ENCODE results near the gene ZCCHC14. TPM values are rescaled to one million over a fixed set of nuclear protein-coding genes. Genes with fewer than 3 reads are reported as not detected.

Gene ZCCHC14
- total RNA-seq: 10 to 100 TPM; 18.9 to 54.4 TPM

DNA sequence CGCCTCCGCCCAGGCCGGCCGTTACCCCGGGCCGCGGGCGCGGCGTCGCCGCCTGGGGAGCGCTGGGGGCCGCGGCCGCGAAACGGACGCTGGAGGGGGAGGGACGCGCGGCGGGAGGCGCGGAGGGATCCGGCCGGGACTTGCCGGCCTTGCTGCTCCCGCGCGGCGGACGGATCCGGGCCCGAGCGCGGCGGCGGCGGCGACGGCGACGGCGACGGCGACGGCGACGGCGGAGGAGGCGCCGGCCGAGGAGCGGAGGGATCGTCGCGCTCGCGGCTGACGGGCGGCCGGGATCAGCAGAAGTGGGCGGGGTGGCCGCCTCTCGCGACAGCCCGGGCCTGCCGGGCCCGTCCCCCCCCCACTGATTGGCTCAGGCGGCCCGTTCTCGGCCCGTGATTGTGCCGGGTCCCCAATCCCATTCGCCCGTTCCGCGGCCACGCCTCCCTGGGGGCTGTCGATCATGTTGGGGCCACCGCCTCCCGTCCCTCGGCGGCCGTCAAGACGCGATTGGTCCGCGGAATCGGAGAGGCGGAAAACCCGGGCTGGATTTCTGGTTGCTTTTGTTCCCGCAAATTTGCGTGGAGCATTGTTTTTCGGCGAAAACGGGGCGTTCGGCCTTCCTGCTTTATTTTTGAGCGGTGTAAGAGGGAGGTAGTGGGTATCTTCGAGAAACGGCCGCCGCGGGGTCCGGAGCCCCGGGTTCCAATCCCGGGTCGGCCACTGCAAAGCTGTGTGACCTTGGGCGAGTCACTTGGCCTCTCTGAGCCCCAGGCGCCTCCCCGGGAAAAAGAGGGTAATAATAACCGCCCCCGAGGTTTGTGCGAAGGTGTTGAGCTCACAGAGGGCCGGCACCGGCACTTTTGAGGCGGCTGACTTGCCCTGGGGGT, at the start of gene ZCCHC14:
TSS of gene ZCCHC14 (minus strand) at position 304 of the 887 bp plus-strand sequence. CDS start 786 bp downstream, outside the sequence.
- DNase-seq: peak; percentile 99 to 100 (median 99)
- H3K4me1 ChIP-seq: peaks cover 42% of the 10 kb centered on the region
- H3K27me3 ChIP-seq: no peaks in the 10 kb centered on the region
- 0 to 1% methylated on average over 5 to 68 of the region's 119 CpGs for WGBS, 2 donors
- peak within 1 kb of the TSS; percentile 58 to 77 (median 65) for H3K27ac ChIP-seq
- peak; percentile 97 for ATAC-seq
- H3K36me3 ChIP-seq (replicated peaks in 1 of 2; ENCODE audit: insufficient read depth in 1 of 2, low read depth in 2 of 2): no peaks in the 10 kb centered on the region
- peak within 1 kb of the TSS; percentile 18 to 46 for H3K4me3 ChIP-seq
- H3K9me3 ChIP-seq: no peaks in the 10 kb centered on the region
- TF ChIP-seq POLR2A (IDR thresholded peaks at IDR 0.05): peak; percentile 22 to 40 (median 30)
- TF ChIP-seq, protein P1, sequence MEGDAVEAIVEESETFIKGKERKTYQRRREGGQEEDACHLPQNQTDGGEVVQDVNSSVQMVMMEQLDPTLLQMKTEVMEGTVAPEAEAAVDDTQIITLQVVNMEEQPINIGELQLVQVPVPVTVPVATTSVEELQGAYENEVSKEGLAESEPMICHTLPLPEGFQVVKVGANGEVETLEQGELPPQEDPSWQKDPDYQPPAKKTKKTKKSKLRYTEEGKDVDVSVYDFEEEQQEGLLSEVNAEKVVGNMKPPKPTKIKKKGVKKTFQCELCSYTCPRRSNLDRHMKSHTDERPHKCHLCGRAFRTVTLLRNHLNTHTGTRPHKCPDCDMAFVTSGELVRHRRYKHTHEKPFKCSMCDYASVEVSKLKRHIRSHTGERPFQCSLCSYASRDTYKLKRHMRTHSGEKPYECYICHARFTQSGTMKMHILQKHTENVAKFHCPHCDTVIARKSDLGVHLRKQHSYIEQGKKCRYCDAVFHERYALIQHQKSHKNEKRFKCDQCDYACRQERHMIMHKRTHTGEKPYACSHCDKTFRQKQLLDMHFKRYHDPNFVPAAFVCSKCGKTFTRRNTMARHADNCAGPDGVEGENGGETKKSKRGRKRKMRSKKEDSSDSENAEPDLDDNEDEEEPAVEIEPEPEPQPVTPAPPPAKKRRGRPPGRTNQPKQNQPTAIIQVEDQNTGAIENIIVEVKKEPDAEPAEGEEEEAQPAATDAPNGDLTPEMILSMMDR (IDR thresholded peaks at IDR 0.05): no peak
- intact Hi-C loops (cut with DNase I): no loop called here

DNA sequence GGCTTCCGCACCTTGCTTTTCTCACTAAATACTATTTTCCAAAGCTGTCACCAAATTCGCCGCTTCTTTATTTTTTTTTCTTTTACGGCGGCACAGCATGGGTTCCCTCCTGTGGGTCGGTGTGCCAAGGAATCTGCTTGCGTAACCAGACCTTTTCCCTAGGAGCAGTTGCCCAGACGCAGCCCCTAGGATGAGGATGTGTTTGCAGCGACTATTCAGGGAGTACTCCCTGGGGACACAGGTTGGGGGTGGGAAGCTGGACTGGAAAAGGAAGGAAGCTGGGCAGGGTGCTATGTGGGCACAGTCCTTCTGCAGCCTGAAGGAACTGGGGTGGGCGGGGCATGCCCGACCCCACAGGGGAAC, 49.0 kb upstream of the ZCCHC14 start:
- ATAC-seq: no peak
- no peak overlapping the region for H3K27ac ChIP-seq

DNA sequence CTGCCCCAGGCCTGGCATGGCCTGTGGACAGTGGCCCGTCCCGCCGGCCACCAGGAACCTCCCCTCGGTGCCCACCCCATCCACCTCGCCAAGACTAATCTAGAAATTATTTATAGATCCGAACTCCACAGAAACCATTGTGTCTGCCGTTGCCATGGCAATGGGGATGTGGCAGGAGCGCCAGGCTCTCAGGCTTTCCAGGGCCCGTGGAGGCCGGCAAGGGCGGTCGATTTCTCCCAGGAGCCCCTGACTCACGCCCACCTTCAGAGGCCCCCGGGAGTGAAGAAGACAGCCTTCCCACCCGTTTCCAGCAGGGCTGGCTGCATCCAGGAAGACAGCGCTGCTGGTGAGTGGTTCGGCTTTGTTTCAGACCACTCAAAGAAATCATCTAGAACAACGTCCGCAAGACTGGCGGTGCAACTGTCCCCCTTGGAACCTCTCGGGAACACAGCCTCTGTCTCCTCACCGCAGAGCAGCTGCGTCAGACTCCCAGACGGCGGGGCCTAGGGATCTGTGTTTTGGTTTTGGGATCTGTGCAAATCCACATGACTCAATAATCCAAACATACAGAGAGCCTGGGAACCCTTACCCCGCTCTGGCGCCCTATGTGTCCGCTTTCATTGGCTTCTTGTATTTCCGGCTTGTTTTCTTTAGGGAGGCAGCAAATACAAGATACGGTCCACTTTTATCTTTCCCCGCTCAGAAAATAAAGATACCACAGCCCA, 48.5 kb upstream of the ZCCHC14 start:
- H3K9me3 ChIP-seq: no peaks in the 10 kb centered on the region
- H3K4me1 ChIP-seq: no peaks in the 10 kb centered on the region
- intact Hi-C loops (cut with DNase I): no loop called here
- DNase-seq (peak in 1 of 4 donors; percentile 33), ATAC-seq (peak; percentile 55)
- H3K36me3 ChIP-seq (replicated peaks in 1 of 2; ENCODE audit: insufficient read depth in 1 of 2, low read depth in 2 of 2): no peaks in the 10 kb centered on the region
- H3K27me3 ChIP-seq: peaks cover 0 to 4% of the 10 kb centered on the region in 2 donors
- WGBS, 2 donors: 18 to 21% methylated on average over 22 to 31 of the region's 31 CpGs
- no peak for TF ChIP-seq POLR2A (IDR thresholded peaks at IDR 0.05)
- TF ChIP-seq, protein P1 (IDR thresholded peaks at IDR 0.05): no peak
- no peak overlapping the region for H3K4me3 ChIP-seq
- H3K27ac ChIP-seq: peak overlapping the region in 1 of 4 donors; percentile 36

More for the DNA sequence above, 49.0 kb upstream of the ZCCHC14 start:
- DNase-seq: no peak
- Histone ChIP-seq H3K36me3 (replicated peaks in 1 of 2; ENCODE audit: insufficient read depth in 1 of 2, low read depth in 2 of 2) (no peaks in the 10 kb centered on the region), H3K27me3 (peaks cover 0 to 4% of the 10 kb centered on the region in 2 donors), H3K4me1 (no peaks in the 10 kb centered on the region), H3K9me3 (no peaks in the 10 kb centered on the region), H3K4me3 (no peak overlapping the region)
- intact Hi-C loops (cut with DNase I): no loop called here
- TF ChIP-seq, protein P1 (IDR thresholded peaks at IDR 0.05): no peak
- TF ChIP-seq POLR2A (IDR thresholded peaks at IDR 0.05): no peak
- 48% methylated on average over 10 to 11 of the region's 11 CpGs for WGBS, 2 donors

DNA sequence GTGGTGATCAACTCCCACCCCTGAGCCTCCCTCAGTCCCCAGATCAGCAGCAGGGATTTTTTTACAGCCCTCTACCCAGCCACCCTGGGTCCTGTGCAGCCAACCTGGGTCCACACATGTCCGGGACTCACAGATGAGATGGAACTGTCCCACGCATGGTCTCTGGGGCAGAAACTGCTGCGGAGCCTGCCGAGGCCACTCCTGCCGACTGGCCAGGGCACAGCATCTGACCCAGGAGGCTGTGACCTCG, 48.0 kb upstream of the ZCCHC14 start:
- TF ChIP-seq, protein P1 (IDR thresholded peaks at IDR 0.05): no peak
- no peak for TF ChIP-seq POLR2A (IDR thresholded peaks at IDR 0.05)
- WGBS, 2 donors: 38 to 44% methylated on average over 4 to 5 of the region's 6 CpGs
- Histone ChIP-seq H3K36me3 (replicated peaks in 1 of 2; ENCODE audit: insufficient read depth in 1 of 2, low read depth in 2 of 2) (no peaks in the 10 kb centered on the region), H3K9me3 (no peaks in the 10 kb centered on the region), H3K4me3 (no peak overlapping the region), H3K27me3 (peaks cover 0 to 4% of the 10 kb centered on the region in 2 donors), H3K4me1 (no peaks in the 10 kb centered on the region), H3K27ac (peak overlapping the region in 1 of 4 donors; percentile 36)
- ATAC-seq (no peak), DNase-seq (no peak)
- intact Hi-C loops (cut with DNase I): no loop called here
